Lower leg skin (tissue), 3 donors: ENCODE data around the gene PRDM15.

ENCODE experiments used
- POLR2A ChIP-seq, 2 donors: fragments of 450-650 bp; IDR thresholded peaks; one replicate each; pipeline ENCODE4 v1.6.1; 2016 to 2017; ENCODE audit warnings: antibody characterized with exemption in 2 of 2, mild to moderate bottlenecking in 1 of 2, moderate library complexity in 1 of 2
- TF ChIP-seq, protein P1 (sequence below), 3 donors: fragments of 450-650 bp; IDR thresholded peaks; one replicate each; pipeline ENCODE4 v1.5.1; 2016; ENCODE audit warnings: antibody characterized with exemption in 3 of 3, mild to moderate bottlenecking in 3 of 3, moderate library complexity in 2 of 3

GRCh38 chr21:41918561-41919358 lies 39.6 kb upstream of the PRDM15 start:
- TF ChIP-seq, protein P1, sequence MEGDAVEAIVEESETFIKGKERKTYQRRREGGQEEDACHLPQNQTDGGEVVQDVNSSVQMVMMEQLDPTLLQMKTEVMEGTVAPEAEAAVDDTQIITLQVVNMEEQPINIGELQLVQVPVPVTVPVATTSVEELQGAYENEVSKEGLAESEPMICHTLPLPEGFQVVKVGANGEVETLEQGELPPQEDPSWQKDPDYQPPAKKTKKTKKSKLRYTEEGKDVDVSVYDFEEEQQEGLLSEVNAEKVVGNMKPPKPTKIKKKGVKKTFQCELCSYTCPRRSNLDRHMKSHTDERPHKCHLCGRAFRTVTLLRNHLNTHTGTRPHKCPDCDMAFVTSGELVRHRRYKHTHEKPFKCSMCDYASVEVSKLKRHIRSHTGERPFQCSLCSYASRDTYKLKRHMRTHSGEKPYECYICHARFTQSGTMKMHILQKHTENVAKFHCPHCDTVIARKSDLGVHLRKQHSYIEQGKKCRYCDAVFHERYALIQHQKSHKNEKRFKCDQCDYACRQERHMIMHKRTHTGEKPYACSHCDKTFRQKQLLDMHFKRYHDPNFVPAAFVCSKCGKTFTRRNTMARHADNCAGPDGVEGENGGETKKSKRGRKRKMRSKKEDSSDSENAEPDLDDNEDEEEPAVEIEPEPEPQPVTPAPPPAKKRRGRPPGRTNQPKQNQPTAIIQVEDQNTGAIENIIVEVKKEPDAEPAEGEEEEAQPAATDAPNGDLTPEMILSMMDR (IDR thresholded peaks at IDR 0.05) = no peak
- TF ChIP-seq POLR2A (IDR thresholded peaks at IDR 0.05) = no peak
